K562 (cell line): ENCODE measurements around the gene KCNK7. TPM values are rescaled to one million over a fixed set of nuclear protein-coding genes. Genes with fewer than 3 reads are reported as not detected.

Source experiments
- ARID4B ChIP-seq: sonication (generic); formaldehyde crosslinking; IDR thresholded peaks from 2 replicates; pipeline ENCODE4 v1.8.0; 2022; ENCODE audit warnings: mild to moderate bottlenecking, missing genetic modification reagents
- CGGBP1 ChIP-seq: fragments of 250-450 bp; sonication (Bioruptor Pico); IDR thresholded peaks from 2 replicates; pipeline ENCODE4 v1.9.0; 2021; ENCODE audit warnings: mild to moderate bottlenecking
- CHCHD3 ChIP-seq: fragments of 250-450 bp; sonication (Bioruptor Pico); IDR thresholded peaks from 2 replicates; pipeline ENCODE4 v2.1.2; 2022; ENCODE audit warnings: mild to moderate bottlenecking
- CXXC5 ChIP-seq: fragments of 250-450 bp; sonication (Bioruptor Pico); IDR thresholded peaks from 2 replicates; pipeline ENCODE4 v1.8.0; 2022; ENCODE audit warnings: inconsistent platforms, mild to moderate bottlenecking, moderate library complexity
- DNMT1 ChIP-seq: fragments of 450-650 bp; IDR thresholded peaks from 2 replicates; pipeline ENCODE4 v1.6.1; 2016; ENCODE audit warnings: antibody characterized with exemption, mild to moderate bottlenecking
- HDAC1 ChIP-seq, 2 experiments: fragments of 450-650 bp; IDR thresholded peaks; 2 replicates each; pipeline ENCODE4 v1.6.1; 2016 to 2017; ENCODE audit warnings: inconsistent platforms in 1 of 2, mild to moderate bottlenecking in 1 of 2, moderate library complexity in 1 of 2
- HOXB6 ChIP-seq: fragments of 250-450 bp; sonication (Bioruptor Pico); IDR thresholded peaks from 2 replicates; pipeline ENCODE4 v1.5.1; 2022; ENCODE audit warnings: mild to moderate bottlenecking, borderline replicate concordance
- IFI16 ChIP-seq: fragments of 250-450 bp; sonication (Bioruptor Pico); IDR thresholded peaks from 2 replicates; pipeline ENCODE4 v2.1.2; 2022; ENCODE audit warnings: mild to moderate bottlenecking, inconsistent platforms
- LCOR ChIP-seq: sonication (generic); formaldehyde crosslinking; IDR thresholded peaks from 2 replicates; pipeline ENCODE4 v1.8.0; 2022; ENCODE audit warnings: mild to moderate bottlenecking, missing genetic modification reagents
- MEF2D ChIP-seq: conservative IDR thresholded peaks from 2 replicates; pipeline ENCODE4 v1.6.1; 2016; ENCODE audit warnings: low read depth, missing genetic modification characterization, missing compliant biosample characterization
- NR2C2 ChIP-seq, 2 experiments: fragments of 200-800 bp in 1 of 2; sonication (Bioruptor generic) in 1 of 2; sonication (generic) in 1 of 2; formaldehyde crosslinking in 1 of 2; IDR thresholded peaks; 2 replicates each; pipeline versions ENCODE4 v1.6.1 to v1.8.0; 2016 to 2022; ENCODE audit warnings: mild to moderate bottlenecking in 1 of 2, missing compliant biosample characterization in 1 of 2, missing genetic modification characterization in 1 of 2, missing genetic modification reagents in 1 of 2
- RAD21 ChIP-seq, 2 experiments: fragments of 250-450 bp in 1 of 2; fragments of 450-650 bp in 1 of 2; sonication (Bioruptor Pico) in 1 of 2; formaldehyde crosslinking in 1 of 2; IDR thresholded peaks in 1 of 2; conservative IDR thresholded peaks in 1 of 2; 2 replicates each; pipeline versions ENCODE4 v1.4.0 to v1.8.0; 2020 to 2022; ENCODE audit warnings: mild to moderate bottlenecking in 2 of 2, moderate library complexity in 1 of 2
- RNF2 ChIP-seq: sonication (generic); IDR thresholded peaks from 2 replicates; pipeline ENCODE4 v1.6.1; 2016
- SMARCA4 ChIP-seq: fragments of 450-650 bp; IDR thresholded peaks from 2 replicates; pipeline ENCODE4 v1.6.1; 2016
- SMARCE1 ChIP-seq: fragments of 450-650 bp; IDR thresholded peaks from 2 replicates; pipeline ENCODE4 v1.7.1; 2016; ENCODE audit warnings: mild to moderate bottlenecking
- SPI1 ChIP-seq: IDR thresholded peaks from 2 replicates; pipeline ENCODE4 v1.6.1; 2011; ENCODE audit warnings: low read depth, low read length, control low read depth, borderline replicate concordance
- TCF15 ChIP-seq: fragments of 250-450 bp; sonication (Bioruptor Pico); IDR thresholded peaks from 2 replicates; pipeline ENCODE4 v1.8.0; 2022; ENCODE audit warnings: moderate library complexity, mild to moderate bottlenecking, inconsistent platforms
- ZBTB34 ChIP-seq: fragments of 250-450 bp; sonication (Bioruptor Pico); IDR thresholded peaks from 2 replicates; pipeline ENCODE4 v1.8.0; 2021; ENCODE audit warnings: mild to moderate bottlenecking, moderate library complexity
- ZNF41 ChIP-seq: fragments of 250-450 bp; sonication (Bioruptor Pico); conservative IDR thresholded peaks from 2 replicates; pipeline ENCODE4 v1.4.0; 2020; ENCODE audit warnings: mild to moderate bottlenecking
- polyA plus RNA-seq, 8 experiments: library from polyadenylated mRNA; depleted of rRNA in 4 of 8; stranded (reverse) in 5 of 8; unstranded in 3 of 8; fragments of >200 nt; fragmentation: Nextera tagmentation in 2 of 8; fragmentation: Illumina TruSeq in 1 of 8; extraction: Ambion mirVana in 2 of 8; extraction: Trizol in 1 of 8; gene quantifications; 2 replicates each; pipeline versions ENCODE4 v1.2.1 to v1.2.3, GENCODE V29; 2011 to 2014; ENCODE audit warnings: inconsistent platforms in 1 of 8, missing spikeins in 1 of 8
- total RNA-seq, 7 experiments: library from RNA; depleted of rRNA in 6 of 7; stranded (reverse); fragments of >200 nt in 6 of 7; fragmentation: Illumina TruSeq in 2 of 7; extraction: Trizol in 2 of 7; gene quantifications; 2 replicates each; pipeline versions ENCODE4 v1.2.1 to v1.2.3, GENCODE V29; 2011 to 2021; ENCODE audit warnings: low replicate concordance in 1 of 7
- TF ChIP-seq, protein P1 (sequence below): fragments of 250-450 bp; sonication (Bioruptor Pico); IDR thresholded peaks from 2 replicates; pipeline ENCODE4 v1.4.0; 2020; ENCODE audit warnings: mild to moderate bottlenecking, moderate library complexity

KCNK7 gene
- total and polyA plus RNA-seq, 9 of the 15 experiments (the other 6 are each of a cell fraction or from before 2014, with no cell fraction given) = 0.07 to 0.40 TPM; not detected in 7

DNA sequence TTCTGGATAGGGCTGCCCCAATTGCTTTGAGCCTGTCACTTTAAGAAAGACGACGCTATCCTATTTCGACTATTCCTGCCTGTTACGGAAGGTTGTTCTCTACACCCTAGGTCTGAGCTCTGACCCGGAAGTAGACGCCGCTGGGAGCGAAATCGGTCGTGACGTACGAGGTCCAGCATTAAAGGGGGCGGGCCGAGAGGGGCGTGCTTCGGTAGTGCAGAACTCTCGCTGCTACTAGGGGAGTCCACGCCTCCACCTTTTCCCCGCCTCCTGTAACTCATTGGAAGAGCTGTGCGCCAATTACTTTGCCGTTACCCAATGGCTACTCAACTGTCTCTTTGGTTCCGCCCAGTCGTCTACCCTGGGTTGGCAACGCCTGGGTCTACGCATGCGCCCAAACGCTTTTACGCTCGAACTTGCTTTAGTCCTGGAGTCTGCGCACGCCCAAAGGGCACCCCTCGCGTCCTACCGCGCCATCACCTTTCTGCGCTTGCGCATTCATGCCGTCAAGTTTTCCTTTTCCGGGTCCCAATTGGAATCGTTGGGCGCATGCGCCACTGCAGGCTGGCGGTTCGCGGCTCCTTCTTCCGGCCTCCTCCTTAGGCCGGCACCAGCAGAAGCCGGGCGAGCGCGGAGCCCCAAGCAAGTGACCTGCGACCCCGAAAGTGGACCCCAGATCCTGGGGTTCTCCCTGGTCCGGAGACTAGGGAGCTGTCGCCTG is 19.8 kb upstream of the KCNK7 start, which contains the start of gene PCNX3 (continued):
- TF ChIP-seq ARID4B (CRISPR knock-in tag) (peak; percentile 10; the same call in 1 of the 2 replicates), CHCHD3 (CRISPR knock-in tag) (no peak), NR2C2 (CRISPR knock-in tag; IDR thresholded peaks at IDR 0.05) (peak; percentile 100), NR2C2 (tag; IDR thresholded peaks at IDR 0.05) (peak; percentile 100), RNF2 (0 out of 2 replicates have a peak, but pooled peaks have one; percentile 62), SMARCE1 (no peak), DNMT1 (no peak), SPI1 (no peak), CGGBP1 (CRISPR knock-in tag) (no peak), MEF2D (tag) (no peak), SMARCA4 (no peak), TCF15 (CRISPR knock-in tag) (no peak), CXXC5 (CRISPR knock-in tag) (peak; percentile 86), ZNF41 (CRISPR knock-in tag) (no peak), HDAC1 (IDR thresholded peaks at IDR 0.05) (peak in 1 of 2 experiments; percentile 87; a peak in 1 of 4 replicates), IFI16 (CRISPR knock-in tag) (no peak), LCOR (no peak), HOXB6 (no peak), ZBTB34 (CRISPR knock-in tag) (no peak), RAD21 (CRISPR knock-in tag; conservative IDR thresholded peaks at IDR 0.05 in 1 of 2, IDR thresholded peaks at IDR 0.05 in 1 of 2) (no peak)
- TF ChIP-seq, protein P1, sequence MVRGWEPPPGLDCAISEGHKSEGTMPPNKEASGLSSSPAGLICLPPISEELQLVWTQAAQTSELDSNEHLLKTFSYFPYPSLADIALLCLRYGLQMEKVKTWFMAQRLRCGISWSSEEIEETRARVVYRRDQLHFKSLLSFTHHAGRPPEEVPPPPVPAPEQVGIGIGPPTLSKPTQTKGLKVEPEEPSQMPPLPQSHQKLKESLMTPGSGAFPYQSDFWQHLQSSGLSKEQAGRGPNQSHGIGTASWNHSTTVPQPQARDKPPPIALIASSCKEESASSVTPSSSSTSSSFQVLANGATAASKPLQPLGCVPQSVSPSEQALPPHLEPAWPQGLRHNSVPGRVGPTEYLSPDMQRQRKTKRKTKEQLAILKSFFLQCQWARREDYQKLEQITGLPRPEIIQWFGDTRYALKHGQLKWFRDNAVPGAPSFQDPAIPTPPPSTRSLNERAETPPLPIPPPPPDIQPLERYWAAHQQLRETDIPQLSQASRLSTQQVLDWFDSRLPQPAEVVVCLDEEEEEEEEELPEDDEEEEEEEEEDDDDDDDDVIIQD (CRISPR knock-in tag) = no peak
